K562 (cell line): ENCODE results near the gene MYO15A. TPM values are rescaled to one million over a fixed set of nuclear protein-coding genes. Genes with fewer than 3 reads are reported as not detected.

ENCODE experiments used
- ATAC-seq: fragments of 200-7000 bp; cut with Tn5 transposase; 3 replicates; pipeline ENCODE4 v1.9.1; 2020; ENCODE audit warnings: moderate library complexity
- BruUV-seq: library from RNA; stranded (reverse); fragments of 400-500 nt; replicated peaks from 2 replicates; lab custom pipeline; 2021; lab: Mats Ljungman, UMichigan
- CTCF ChIA-PET: fragments of 300-600 bp; formaldehyde crosslinking; extraction: SDS; loops from one replicate; lab custom pipeline; 2021; ENCODE audit warnings: low intra/inter-chr PET ratio; lab: Yijun Ruan, JAX
- POLR2A ChIA-PET: fragments of 300-600, 350-650 bp; sonication (Branson Sonifier 250); formaldehyde crosslinking; extraction: SDS; loops from one replicate; lab custom pipeline; 2021; ENCODE audit warnings: antibody characterized with exemption, inconsistent platforms; lab: Yijun Ruan, JAX
- DNase-seq, 4 experiments: peaks; one replicate each; pipeline versions ENCODE4 v3.0.0 to v3.0.0-alpha.2; 2011 to 2018; ENCODE audit warnings: low spot score in 3 of 4, mixed read lengths in 3 of 4; ENCODE audit errors: extremely low read depth in 1 of 4
- FAIRE-seq: peaks from 2 replicates; lab custom pipeline; 2011; peaks lifted over from hg19 to GRCh38; lab: Jason Lieb, UNC
- H2AFZ ChIP-seq: 2 replicates; pipeline ENCODE4 v1.6.0; 2011; ENCODE audit warnings: low read depth, low read length, control low read depth, inconsistent platforms
- H3K27ac ChIP-seq: fragments of 200-600 bp; 3 replicates; pipeline ENCODE4 v1.8.0; 2011; ENCODE audit warnings: low read depth, mild to moderate bottlenecking, control low read depth, inconsistent platforms, low read length, moderate library complexity, mixed read lengths; ENCODE audit errors: extremely low read depth
- H3K27me3 ChIP-seq, 2 experiments: fragments of 300-600 bp in 1 of 2; 2 replicates in 1 of 2; 3 replicates in 1 of 2; pipeline versions ENCODE4 v1.6.0 to v1.8.0; 2011; ENCODE audit warnings: inconsistent platforms in 2 of 2, low read length in 2 of 2, mild to moderate bottlenecking in 1 of 2, mixed read lengths in 1 of 2, moderate library complexity in 1 of 2; ENCODE audit not compliant: control insufficient read depth in 2 of 2, insufficient read depth in 2 of 2
- H3K36me3 ChIP-seq: fragments of 300-600 bp; 3 replicates; pipeline ENCODE4 v1.8.0; 2011; ENCODE audit warnings: mild to moderate bottlenecking, low read length, inconsistent platforms; ENCODE audit not compliant: control insufficient read depth, insufficient read depth
- H3K4me1 ChIP-seq, 2 experiments: fragments of 200-600 bp in 1 of 2; replicated peaks in 1 of 2; 2 replicates in 1 of 2; 3 replicates in 1 of 2; pipeline versions ENCODE4 v1.5.1 to v1.8.0; 2011; ENCODE audit warnings: inconsistent platforms in 2 of 2, low read length in 2 of 2, mild to moderate bottlenecking in 1 of 2, mixed read lengths in 1 of 2, moderate library complexity in 1 of 2; ENCODE audit not compliant: control insufficient read depth in 2 of 2, insufficient read depth in 2 of 2
- H3K4me2 ChIP-seq: 2 replicates; pipeline ENCODE4 v1.6.1; 2011; ENCODE audit warnings: low read length, control low read depth, inconsistent platforms, mixed read lengths; ENCODE audit not compliant: insufficient read depth
- H3K4me3 ChIP-seq: fragments of 200-600 bp; sonication (generic), shearing (Covaris generic); 2 replicates; pipeline ENCODE4 v1.5.1; 2016; ENCODE audit warnings: control low read depth, inconsistent platforms
- H3K79me2 ChIP-seq: fragments of 200-600 bp; 3 replicates; pipeline ENCODE4 v1.8.0; 2011; ENCODE audit warnings: low read length, inconsistent platforms; ENCODE audit not compliant: control insufficient read depth, insufficient read depth
- H3K9ac ChIP-seq, 2 experiments: 2 replicates each; pipeline versions ENCODE4 v1.6.0 to v1.6.1; 2011; ENCODE audit warnings: low read depth in 2 of 2, low read length in 2 of 2, control low read depth in 1 of 2, inconsistent platforms in 1 of 2, mild to moderate bottlenecking in 1 of 2, mixed read lengths in 1 of 2; ENCODE audit not compliant: insufficient read depth in 1 of 2
- H3K9me1 ChIP-seq: one replicate; pipeline ENCODE4 v1.6.0; 2011; ENCODE audit warnings: inconsistent platforms, mild to moderate bottlenecking, low read length, moderate library complexity; ENCODE audit not compliant: control insufficient read depth, insufficient read depth
- H3K9me3 ChIP-seq: replicated peaks from 2 replicates; pipeline ENCODE4 v1.5.1; 2011; ENCODE audit warnings: low read depth, low read length, inconsistent platforms; ENCODE audit not compliant: control insufficient read depth, insufficient read depth
- H4K20me1 ChIP-seq: replicated peaks from 2 replicates; pipeline ENCODE4 v1.6.1; 2011; ENCODE audit warnings: low read length, inconsistent platforms, mixed read lengths; ENCODE audit not compliant: control insufficient read depth, insufficient read depth
- DMBX1 ChIP-seq: fragments of 250-450 bp; sonication (Bioruptor Pico); IDR thresholded peaks from 2 replicates; pipeline ENCODE4 v1.8.0; 2022; ENCODE audit warnings: inconsistent platforms, mild to moderate bottlenecking, moderate library complexity, borderline replicate concordance
- GABPB2 ChIP-seq: fragments of 250-450 bp; sonication (Bioruptor Pico); conservative IDR thresholded peaks from 2 replicates; pipeline ENCODE4 v1.5.1; 2021; ENCODE audit warnings: mild to moderate bottlenecking
- HBP1 ChIP-seq: fragments of 450-650 bp; formaldehyde crosslinking; IDR thresholded peaks from 2 replicates; pipeline ENCODE4 v1.4.0; 2022; ENCODE audit warnings: missing genetic modification characterization
- JUNB ChIP-seq: fragments of 450-650 bp; formaldehyde crosslinking; conservative IDR thresholded peaks from 2 replicates; pipeline ENCODE4 v1.4.0; 2020; ENCODE audit warnings: mild to moderate bottlenecking
- MAFK ChIP-seq: IDR thresholded peaks from 2 replicates; pipeline ENCODE4 v1.6.1; 2011; ENCODE audit warnings: low read length, improper control_type of control experiment
- MXI1 ChIP-seq: IDR thresholded peaks from 2 replicates; pipeline ENCODE4 v1.6.1; 2011; ENCODE audit warnings: low read depth, mild to moderate bottlenecking, improper control_type of control experiment, low read length
- POLR2AphosphoS5 ChIP-seq: IDR thresholded peaks from 2 replicates; pipeline ENCODE4 v1.6.1; 2011; ENCODE audit warnings: mild to moderate bottlenecking, low read depth, low read length, moderate library complexity; ENCODE audit not compliant: control insufficient read depth, insufficient read depth
- SMARCE1 ChIP-seq: fragments of 450-650 bp; IDR thresholded peaks from 2 replicates; pipeline ENCODE4 v1.7.1; 2016; ENCODE audit warnings: mild to moderate bottlenecking
- STAT6 ChIP-seq: sonication (generic); formaldehyde crosslinking; IDR thresholded peaks from 2 replicates; pipeline ENCODE4 v1.8.1; 2023; ENCODE audit warnings: mild to moderate bottlenecking, missing genetic modification reagents
- ZEB2 ChIP-seq: fragments of 450-650 bp; IDR thresholded peaks from 2 replicates; pipeline ENCODE4 v1.6.1; 2016
- ZNF133 ChIP-seq: fragments of 250-450 bp; sonication (Bioruptor Pico); IDR thresholded peaks from 2 replicates; pipeline ENCODE4 v1.4.0; 2020; ENCODE audit warnings: mild to moderate bottlenecking
- ZNF707 ChIP-seq: fragments of 250-450 bp; sonication (Bioruptor Pico); conservative IDR thresholded peaks from 2 replicates; pipeline ENCODE4 v1.8.0; 2022; ENCODE audit warnings: inconsistent platforms, mild to moderate bottlenecking, moderate library complexity
- WGBS: fragments of 100-300 bp; shearing (Covaris generic); methylation state at CpG from one replicate; pipeline ENCODE4 v1.1.6; 2016; ENCODE audit warnings: low coverage, mixed read lengths; ENCODE audit not compliant: insufficient coverage; ENCODE audit errors: missing lambda C conversion rate; 5-methylcytosine and 5-hydroxymethylcytosine counted together
- in situ Hi-C: fragments of 300-500 bp; cut with MboI; formaldehyde crosslinking; loops from 4 replicates; pipeline ENCODE4 v1.15.0; 2018; ENCODE audit warnings: inconsistent platforms, mixed read lengths
- intact Hi-C: fragments of 100-400 bp; cut with micrococcal nuclease; formaldehyde crosslinking; loops from 2 replicates; pipeline ENCODE4 v1.14.2; 2022
- polyA plus RNA-seq, 8 experiments: library from polyadenylated mRNA; depleted of rRNA in 4 of 8; stranded (reverse) in 5 of 8; unstranded in 3 of 8; fragments of >200 nt; fragmentation: Nextera tagmentation in 2 of 8; fragmentation: Illumina TruSeq in 1 of 8; extraction: Ambion mirVana in 2 of 8; extraction: Trizol in 1 of 8; gene quantifications; 2 replicates each; pipeline versions ENCODE4 v1.2.1 to v1.2.3, GENCODE V29; 2011 to 2014; ENCODE audit warnings: inconsistent platforms in 1 of 8, missing spikeins in 1 of 8
- total RNA-seq, 7 experiments: library from RNA; depleted of rRNA in 6 of 7; stranded (reverse); fragments of >200 nt in 6 of 7; fragmentation: Illumina TruSeq in 2 of 7; extraction: Trizol in 2 of 7; gene quantifications; 2 replicates each; pipeline versions ENCODE4 v1.2.1 to v1.2.3, GENCODE V29; 2011 to 2021; ENCODE audit warnings: low replicate concordance in 1 of 7
- TF ChIP-seq, protein P1 (sequence below): fragments of 250-450 bp; sonication (Bioruptor Pico); IDR thresholded peaks from 2 replicates; pipeline ENCODE4 v1.8.0; 2022; ENCODE audit warnings: moderate library complexity, mild to moderate bottlenecking, inconsistent platforms
- TF ChIP-seq, protein P2 (sequence below): fragments of 450-650 bp; IDR thresholded peaks from 2 replicates; pipeline ENCODE4 v1.6.1; 2016

MYO15A gene
- total and polyA plus RNA-seq, 9 of the 15 experiments (the other 6 are each of a cell fraction or from before 2014, with no cell fraction given), result 0.05 to 0.88 (median 0.14) TPM; not detected in 1

GRCh38 chr17:18071751-18072150 is 36.8 kb upstream of the MYO15A start (continued):
- TF ChIP-seq JUNB (CRISPR knock-in tag), result no peak
- no peak for TF ChIP-seq POLR2AphosphoS5

- peak overlapping the region; percentile 42; the same call in 2 of the 3 replicates for H3K27ac ChIP-seq
- intact Hi-C loops, result no loop called here
- peak overlapping the region; percentile 78 for H2AFZ ChIP-seq
- H3K79me2 ChIP-seq, result no peaks in the 10 kb centered on the region
- BruUV-seq, result no TSS peak
- WGBS, result 13% methylated on average over 6 of the region's 6 CpGs
- ChIA-PET POLR2A (interaction anchor here (0.9 to 1.0 kb wide), 2 partner anchors 13 to 37 kb away, joined by 3 read pairs; no protein-coding TSS in a partner anchor), CTCF (no interaction called here)
- no peaks in the 10 kb centered on the region for H3K9me1 ChIP-seq
- in situ Hi-C loops, result no loop called here
- H3K9ac ChIP-seq, result peak overlapping the region; percentile 13 to 85; a peak in 1 of 4 replicates
- no peak overlapping the region for H3K4me3 ChIP-seq
- H3K36me3 ChIP-seq, result no peaks in the 10 kb centered on the region
- H3K4me2 ChIP-seq, result peak overlapping the region; percentile 71
- no peaks in the 10 kb centered on the region for H3K27me3 ChIP-seq
- peak; percentile 80 for FAIRE-seq
- DNase-seq, result peak; percentile 45 to 56 (median 49)
- no peaks in the 10 kb centered on the region for H4K20me1 ChIP-seq
- no peaks in the 10 kb centered on the region for H3K9me3 ChIP-seq
- H3K4me1 ChIP-seq, result peaks cover 3 to 27% of the 10 kb centered on the region in 2 experiments; a peak in 3 of 5 replicates
- peak; percentile 47 for ATAC-seq
- TF ChIP-seq ZNF133, result no peak
- TF ChIP-seq DMBX1 (CRISPR knock-in tag), result no peak
- TF ChIP-seq MXI1, result no peak
- TF ChIP-seq GABPB2, result no peak
- TF ChIP-seq STAT6 (CRISPR knock-in tag), result no peak
- TF ChIP-seq ZNF707, result no peak
- peak; percentile 67 for TF ChIP-seq MAFK
- TF ChIP-seq, protein P1, sequence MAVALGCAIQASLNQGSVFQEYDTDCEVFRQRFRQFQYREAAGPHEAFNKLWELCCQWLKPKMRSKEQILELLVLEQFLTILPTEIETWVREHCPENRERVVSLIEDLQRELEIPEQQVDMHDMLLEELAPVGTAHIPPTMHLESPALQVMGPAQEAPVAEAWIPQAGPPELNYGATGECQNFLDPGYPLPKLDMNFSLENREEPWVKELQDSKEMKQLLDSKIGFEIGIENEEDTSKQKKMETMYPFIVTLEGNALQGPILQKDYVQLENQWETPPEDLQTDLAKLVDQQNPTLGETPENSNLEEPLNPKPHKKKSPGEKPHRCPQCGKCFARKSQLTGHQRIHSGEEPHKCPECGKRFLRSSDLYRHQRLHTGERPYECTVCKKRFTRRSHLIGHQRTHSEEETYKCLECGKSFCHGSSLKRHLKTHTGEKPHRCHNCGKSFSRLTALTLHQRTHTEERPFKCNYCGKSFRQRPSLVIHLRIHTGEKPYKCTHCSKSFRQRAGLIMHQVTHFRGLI (CRISPR knock-in tag), result no peak
- TF ChIP-seq, protein P2, sequence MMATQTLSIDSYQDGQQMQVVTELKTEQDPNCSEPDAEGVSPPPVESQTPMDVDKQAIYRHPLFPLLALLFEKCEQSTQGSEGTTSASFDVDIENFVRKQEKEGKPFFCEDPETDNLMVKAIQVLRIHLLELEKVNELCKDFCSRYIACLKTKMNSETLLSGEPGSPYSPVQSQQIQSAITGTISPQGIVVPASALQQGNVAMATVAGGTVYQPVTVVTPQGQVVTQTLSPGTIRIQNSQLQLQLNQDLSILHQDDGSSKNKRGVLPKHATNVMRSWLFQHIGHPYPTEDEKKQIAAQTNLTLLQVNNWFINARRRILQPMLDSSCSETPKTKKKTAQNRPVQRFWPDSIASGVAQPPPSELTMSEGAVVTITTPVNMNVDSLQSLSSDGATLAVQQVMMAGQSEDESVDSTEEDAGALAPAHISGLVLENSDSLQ, result 0 out of 2 replicates have a peak, but pooled peaks have one; percentile 19
- TF ChIP-seq SMARCE1, result 0 out of 2 replicates have a peak, but pooled peaks have one; percentile 25
- TF ChIP-seq ZEB2, result no peak
- TF ChIP-seq HBP1 (CRISPR knock-in tag), result no peak
Observed at GRCh38 chr17:18074566-18075272, 33.8 kb upstream of the MYO15A start.
